Stimulated activated CD8-positive, alpha-beta memory T cell treated with anti-CD3 and anti-CD28 coated beads, Interleukin-2, amount 100 ng/mL, for 1 hour (primary cell): ENCODE data around the gene HRH2.

Experiments
- DNase-seq, 2 donors: peaks; one replicate each; pipeline ENCODE4 v3.0.0-alpha.2; 2020; ENCODE audit warnings: low read depth in 2 of 2

Gene HRH2

GRCh38 chr5:175675873-175676272 lies 18.0 kb downstream of the HRH2 start:
- no peak for DNase-seq

DNA sequence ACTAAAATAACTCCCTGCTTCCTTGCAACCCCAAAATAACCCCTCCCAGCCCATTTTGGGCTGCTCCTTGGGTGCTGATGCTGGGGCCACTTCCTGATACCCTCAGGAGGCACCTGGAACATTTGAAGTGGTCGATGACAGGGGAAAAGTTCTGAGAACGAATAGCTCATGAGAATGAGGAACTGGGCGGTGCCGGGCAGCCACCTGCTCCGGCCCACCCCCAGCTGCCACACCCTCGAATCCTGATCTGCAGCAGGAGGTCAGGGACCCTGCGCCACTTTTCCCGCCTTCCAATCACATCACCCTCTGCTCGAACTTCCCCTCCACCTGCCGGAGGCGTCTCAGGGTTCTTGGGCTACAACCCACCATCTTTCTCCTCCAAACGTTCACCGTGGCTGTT lies 19.7 kb downstream of the HRH2 start:
- DNase-seq, result no peak

DNA sequence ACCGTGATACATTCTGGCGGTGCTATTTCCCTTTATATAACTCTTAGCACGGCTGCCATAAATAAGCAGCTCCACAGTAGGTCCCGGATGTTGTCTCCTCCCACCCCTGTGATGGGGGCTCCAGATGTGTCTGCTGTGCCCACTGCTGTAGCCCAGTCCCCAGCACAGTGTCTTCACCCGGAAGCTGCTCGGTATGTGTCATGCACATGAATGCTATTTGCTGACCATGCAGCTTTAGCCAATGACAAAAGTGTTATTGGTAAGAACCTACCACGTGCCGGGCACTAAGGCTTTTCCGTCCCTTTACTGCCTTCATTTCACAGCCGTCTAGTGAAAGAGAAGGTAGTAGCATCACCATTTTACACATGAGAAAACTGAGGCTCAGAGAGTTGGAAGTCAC lies 20.2 kb downstream of the HRH2 start:
- DNase-seq, result no peak

DNA sequence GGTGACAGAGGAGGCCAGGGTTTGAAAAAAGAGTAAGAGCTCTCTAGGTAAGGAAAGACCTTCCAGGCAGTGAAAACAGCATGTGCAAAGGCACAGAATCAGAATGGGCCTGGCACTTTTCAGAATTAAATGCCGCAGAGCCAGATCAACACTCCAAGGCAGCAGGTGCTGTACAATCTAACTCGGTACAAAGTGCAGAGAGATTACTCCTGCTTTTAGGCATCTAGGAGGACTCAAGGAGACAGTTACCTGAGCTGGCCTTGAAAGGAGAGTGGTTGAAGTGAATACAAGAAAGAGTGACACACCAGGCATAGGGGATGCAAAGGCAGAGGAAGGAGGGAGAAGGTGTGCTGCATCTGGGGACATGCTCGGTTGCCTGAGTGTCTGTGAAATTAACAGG lies 21.5 kb downstream of the HRH2 start:
- DNase-seq, result no peak

GRCh38 chr5:175680020-175680419 lies 22.1 kb downstream of the HRH2 start:
- no peak for DNase-seq

- DNase-seq, result no peak
Observed at GRCh38 chr5:175680463-175680862, 22.6 kb downstream of the HRH2 start.

DNA sequence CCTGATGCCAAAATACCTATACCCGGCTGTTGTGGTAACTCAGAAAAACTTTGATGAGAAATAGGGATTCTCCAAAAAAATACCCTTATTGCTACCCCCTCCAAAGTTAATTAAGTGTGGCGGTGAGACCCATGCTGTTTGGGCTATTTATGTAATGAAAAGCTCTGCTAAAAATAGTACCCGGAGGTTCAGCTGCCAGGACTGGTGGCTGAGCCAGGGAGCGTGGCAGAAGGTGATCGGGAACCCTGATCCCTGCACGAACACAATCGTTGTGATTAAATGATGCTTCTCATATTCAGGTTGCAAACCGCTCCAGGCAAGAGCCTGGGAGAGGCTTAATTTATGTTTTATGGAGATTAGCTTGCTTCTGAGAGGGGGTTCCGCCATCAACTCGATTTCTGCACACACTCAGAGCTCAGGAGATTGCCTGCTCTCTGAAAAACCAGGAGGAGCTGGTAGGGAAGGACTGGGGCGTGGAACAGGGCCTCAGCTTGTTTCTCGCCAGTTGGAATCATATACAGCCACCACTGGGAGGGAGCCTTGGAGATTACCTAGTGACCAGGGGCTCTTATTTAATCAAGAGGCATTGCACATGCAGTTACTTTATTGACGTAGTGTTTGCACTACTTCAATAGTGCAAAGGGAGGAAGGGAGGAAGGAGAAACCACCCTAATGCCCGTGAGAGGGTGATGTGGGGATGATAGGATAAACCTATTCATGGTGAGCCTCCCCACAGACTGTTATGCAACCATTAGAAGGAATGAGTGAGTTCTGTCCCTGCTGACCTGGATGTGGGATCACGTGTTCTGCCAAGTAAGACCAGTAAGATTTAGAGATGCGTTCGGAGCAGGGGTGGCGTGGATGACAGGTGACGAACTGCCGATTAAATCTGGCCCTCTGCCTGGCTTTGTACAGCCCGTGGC lies 23.4 kb downstream of the HRH2 start:
- DNase-seq, result no peak

DNA sequence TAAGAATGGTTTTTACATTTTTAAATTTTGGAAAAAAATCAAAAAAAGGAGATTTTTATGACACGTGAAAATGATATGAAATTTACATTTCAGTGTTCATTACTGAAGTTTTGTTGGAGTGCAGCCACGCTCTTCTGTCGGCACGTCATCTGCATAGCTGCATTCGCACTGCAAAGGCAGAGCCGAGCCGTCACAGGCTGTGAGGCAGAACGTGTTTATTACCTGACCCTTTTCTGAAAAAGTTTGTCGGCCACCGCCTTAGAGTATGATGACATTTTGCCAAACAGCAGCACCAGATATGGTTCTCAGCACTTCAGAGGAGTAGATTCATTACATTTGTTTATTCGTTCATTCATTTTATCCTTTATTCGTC lies 24.1 kb downstream of the HRH2 start:
- no peak for DNase-seq

- no peak for DNase-seq
Observed at GRCh38 chr5:175682664-175683063, 24.8 kb downstream of the HRH2 start.

- DNase-seq, result no peak
Observed at GRCh38 chr5:175683231-175683630, 25.4 kb downstream of the HRH2 start.

GRCh38 chr5:175683921-175684320 lies 26.1 kb downstream of the HRH2 start:
- DNase-seq, result no peak

DNA sequence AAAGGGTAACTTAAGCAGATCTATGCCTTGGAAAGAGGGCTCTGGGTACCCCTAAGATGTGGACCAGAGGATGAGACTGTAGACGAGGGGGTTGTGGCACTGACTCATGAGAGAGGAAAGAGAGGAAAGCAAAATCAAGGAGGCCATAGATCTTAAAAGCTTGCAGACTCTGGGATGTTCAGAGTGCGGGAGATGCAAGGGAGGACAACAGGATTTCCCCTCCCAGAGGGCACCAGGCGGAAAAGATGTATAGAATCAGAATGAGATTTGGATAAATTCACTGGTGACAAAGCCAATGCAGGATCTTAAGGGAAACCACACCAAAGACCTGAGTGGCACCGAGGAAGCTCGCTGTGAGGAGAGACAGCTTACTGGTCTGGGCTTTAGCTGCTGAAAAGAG lies 27.1 kb downstream of the HRH2 start:
- no peak for DNase-seq

GRCh38 chr5:175685701-175686350 lies 28.0 kb downstream of the HRH2 start:
- DNase-seq, result no peak

- DNase-seq, result no peak
Observed at GRCh38 chr5:175686396-175686795, 28.5 kb downstream of the HRH2 start.

DNA sequence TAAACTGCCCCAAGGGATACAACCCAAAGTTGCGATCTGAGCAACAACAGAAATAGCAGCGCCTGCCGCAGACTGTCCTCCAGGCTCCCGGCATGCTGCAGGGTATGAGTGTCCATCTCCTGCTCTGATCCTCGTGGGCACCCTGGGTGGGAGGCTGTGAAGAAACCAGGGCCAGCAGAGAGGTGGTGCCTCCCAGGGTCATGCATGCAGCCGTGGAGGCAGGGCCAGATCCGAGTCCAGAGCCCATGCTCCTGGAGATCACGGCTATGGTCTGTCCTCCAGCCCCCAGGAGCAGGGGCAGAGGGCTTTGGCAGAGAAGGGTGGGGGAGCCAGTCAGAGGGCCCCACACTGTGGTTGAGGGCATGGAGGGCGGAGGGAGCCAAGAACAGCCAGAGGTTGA lies 29.0 kb downstream of the HRH2 start:
- no peak for DNase-seq

- no peak for DNase-seq
Observed at GRCh38 chr5:175687231-175687701, 29.4 kb downstream of the HRH2 start.

GRCh38 chr5:175688352-175689146 lies 30.7 kb downstream of the HRH2 start:
- DNase-seq, result no peak

- DNase-seq, result no peak
Observed at GRCh38 chr5:175689147-175689991, 31.5 kb downstream of the HRH2 start.

DNA sequence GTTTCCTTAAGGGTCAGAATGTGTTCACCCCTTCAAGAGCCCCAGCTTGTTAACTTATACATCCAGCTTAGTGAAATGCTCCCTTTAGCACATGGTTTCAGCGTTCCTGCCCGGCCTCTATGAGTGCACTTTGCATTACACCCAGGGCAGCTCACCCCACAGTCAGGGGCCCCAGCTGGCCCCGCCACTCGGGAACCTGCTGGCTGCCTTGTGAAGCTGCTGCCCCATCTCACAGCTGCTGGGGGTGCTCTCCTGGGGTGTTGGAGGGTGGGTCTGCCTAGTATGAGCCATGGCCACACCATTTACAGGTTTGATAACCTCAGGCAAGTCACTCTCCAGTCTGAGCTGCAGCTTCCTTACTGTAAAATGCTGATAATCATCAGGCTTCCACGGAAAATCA lies 32.2 kb downstream of the HRH2 start:
- no peak for DNase-seq

DNA sequence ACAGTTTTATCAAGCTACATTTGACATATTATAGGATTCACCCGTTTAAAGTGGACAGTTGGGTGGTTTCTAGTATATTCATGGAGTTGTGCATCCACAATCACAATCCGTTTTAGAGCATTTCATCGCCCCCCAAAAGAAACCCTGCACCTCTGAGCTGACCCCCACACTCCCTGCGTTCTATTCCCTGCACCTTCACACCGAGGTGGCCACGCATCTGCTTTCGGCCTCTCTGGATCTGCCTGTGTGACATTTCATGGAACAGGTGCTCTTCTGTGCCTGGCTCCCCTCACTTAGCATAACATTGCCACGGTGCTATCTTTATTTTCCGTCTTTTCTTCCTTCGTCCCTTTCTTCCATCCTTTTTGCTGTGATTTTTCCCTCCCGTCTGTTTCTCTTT lies 32.7 kb downstream of the HRH2 start:
- no peak for DNase-seq

DNA sequence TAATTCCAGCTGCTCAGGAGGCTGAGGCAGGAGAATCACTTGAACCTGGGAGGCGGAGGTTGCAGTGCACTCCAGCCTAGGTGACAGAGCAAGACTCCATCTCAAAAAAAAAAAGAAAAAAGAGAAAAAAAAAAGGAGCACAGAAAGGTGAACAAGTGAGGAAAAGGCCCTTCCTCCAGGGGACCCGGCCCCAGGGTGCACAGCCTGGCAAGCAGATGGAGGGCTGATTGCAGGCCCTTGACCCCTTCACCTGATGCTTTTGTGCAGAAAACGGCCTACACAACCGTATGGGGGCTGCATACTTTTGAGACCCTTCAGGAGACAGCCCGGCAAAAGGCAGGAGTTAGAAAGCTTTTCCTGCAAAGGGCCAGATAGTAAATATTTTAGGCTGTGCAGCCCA lies 33.9 kb downstream of the HRH2 start:
- DNase-seq, result no peak
